Neural cell (in vitro differentiated cells): ENCODE measurements around the gene MZF1. TPM values are rescaled to one million over a fixed set of nuclear protein-coding genes. Genes with fewer than 3 reads are reported as not detected.

Source experiments
- H2AFZ ChIP-seq: fragments of 200-600, 300-800 bp; sonication (generic), shearing (Covaris generic); 2 replicates; pipeline ENCODE4 v1.6.0; 2014; ENCODE audit warnings: low read depth, mild to moderate bottlenecking, antibody characterized with exemption, low read length, moderate library complexity
- H3F3A ChIP-seq: fragments of 200-600 bp; shearing (Covaris generic); 2 replicates; pipeline ENCODE4 v1.6.1; 2016; ENCODE audit warnings: mild to moderate bottlenecking, moderate library complexity, mixed read lengths, antibody characterized with exemption, low read length; ENCODE audit not compliant: insufficient read depth, poor library complexity, severe bottlenecking
- H3K27ac ChIP-seq: fragments of 200-600, 300-800 bp; sonication (generic), shearing (Covaris generic); 2 replicates; pipeline ENCODE4 v1.5.1; 2014; ENCODE audit warnings: mild to moderate bottlenecking, low read length, moderate library complexity
- H3K27me3 ChIP-seq: fragments of 300-800, 200-600 bp; sonication (generic), shearing (Covaris generic); 2 replicates; pipeline ENCODE4 v1.6.0; 2014; ENCODE audit warnings: mild to moderate bottlenecking, low read depth, low read length, moderate library complexity; ENCODE audit not compliant: insufficient read depth
- H3K36me3 ChIP-seq: fragments of 300-800, 200-600 bp; sonication (generic), shearing (Covaris generic); 2 replicates; pipeline ENCODE4 v1.5.1; 2014; ENCODE audit warnings: mild to moderate bottlenecking, antibody characterized with exemption, low read length, moderate library complexity; ENCODE audit not compliant: insufficient read depth
- H3K4me2 ChIP-seq: fragments of 300-800, 200-600 bp; sonication (generic), shearing (Covaris generic); 2 replicates; pipeline ENCODE4 v1.6.0; 2014; ENCODE audit warnings: mild to moderate bottlenecking, low read length
- H3K4me3 ChIP-seq: fragments of 300-800, 200-600 bp; sonication (generic), shearing (Covaris generic); 2 replicates; pipeline ENCODE4 v1.5.1; 2014; ENCODE audit warnings: mild to moderate bottlenecking, low read length, moderate library complexity
- H3K79me2 ChIP-seq: fragments of 200-600 bp; shearing (Covaris generic); replicated peaks from 2 replicates; pipeline ENCODE4 v1.6.0; 2014; ENCODE audit warnings: mild to moderate bottlenecking, low read length, moderate library complexity; ENCODE audit not compliant: insufficient read depth
- H3K9ac ChIP-seq: fragments of 300-800, 200-600 bp; sonication (generic), shearing (Covaris generic); 2 replicates; pipeline ENCODE4 v1.6.1; 2016; ENCODE audit warnings: mild to moderate bottlenecking, low read length, mixed read lengths
- H3K9me2 ChIP-seq: fragments of 200-600 bp; shearing (Covaris generic); 2 replicates; pipeline ENCODE4 v1.6.1; 2016; ENCODE audit warnings: mild to moderate bottlenecking, low read length, mixed read lengths; ENCODE audit not compliant: insufficient read depth
- H3K9me3 ChIP-seq: fragments of 200-600, 300-800 bp; sonication (generic), shearing (Covaris generic); 2 replicates; pipeline ENCODE4 v1.6.1; 2016; ENCODE audit warnings: mild to moderate bottlenecking, mixed run types, low read length, moderate library complexity, mixed read lengths
- H4K20me1 ChIP-seq: fragments of 200-600 bp; shearing (Covaris generic); 2 replicates; pipeline ENCODE4 v1.6.1; 2016; ENCODE audit warnings: mild to moderate bottlenecking, mixed run types; ENCODE audit not compliant: insufficient read depth
- CTCF ChIP-seq: fragments of 450-650 bp; IDR thresholded peaks from 2 replicates; pipeline ENCODE4 v1.5.1; 2014; ENCODE audit warnings: antibody characterized with exemption, mild to moderate bottlenecking, moderate library complexity; ENCODE audit not compliant: poor library complexity, severe bottlenecking
- EP300 ChIP-seq: fragments of 450-650 bp; conservative IDR thresholded peaks from 2 replicates; pipeline ENCODE4 v1.6.1; 2014; ENCODE audit warnings: antibody characterized with exemption, mild to moderate bottlenecking, moderate library complexity; ENCODE audit not compliant: poor library complexity, severe bottlenecking
- EZH2 ChIP-seq: fragments of 200-600, 300-800 bp; shearing (Covaris generic), sonication (generic); IDR thresholded peaks from 2 replicates; pipeline ENCODE4 v1.6.1; 2014; ENCODE audit warnings: antibody characterized with exemption, low read length, borderline replicate concordance, mild to moderate bottlenecking; ENCODE audit not compliant: insufficient read depth, poor library complexity, severe bottlenecking
- MXI1 ChIP-seq: fragments of 450-650 bp; conservative IDR thresholded peaks from 2 replicates; pipeline ENCODE4 v1.6.1; 2014; ENCODE audit warnings: antibody characterized with exemption, mild to moderate bottlenecking; ENCODE audit not compliant: poor library complexity, severe bottlenecking
- POLR2AphosphoS5 ChIP-seq: IDR thresholded peaks from 2 replicates; pipeline ENCODE4 v1.6.1; 2012
- RAD21 ChIP-seq: fragments of 450-650 bp; conservative IDR thresholded peaks from 2 replicates; pipeline ENCODE4 v1.6.1; 2014; ENCODE audit warnings: antibody characterized with exemption, mild to moderate bottlenecking, moderate library complexity
- REST ChIP-seq: IDR thresholded peaks from 2 replicates; pipeline ENCODE4 v1.6.1; 2012; ENCODE audit warnings: borderline replicate concordance
- SMC3 ChIP-seq: fragments of 450-650 bp; conservative IDR thresholded peaks from 2 replicates; pipeline ENCODE4 v1.6.1; 2014; ENCODE audit warnings: antibody characterized with exemption, mild to moderate bottlenecking, moderate library complexity; ENCODE audit not compliant: poor library complexity
- TAF1 ChIP-seq: IDR thresholded peaks from 2 replicates; pipeline ENCODE4 v1.6.1; 2012; ENCODE audit warnings: low read depth
- polyA plus RNA-seq: library from polyadenylated mRNA; depleted of rRNA; stranded (reverse); fragments of >200 nt; gene quantifications from 2 replicates; pipeline ENCODE4 v1.2.3, GENCODE V29; 2014

The MZF1 gene
- polyA plus RNA-seq, 1 donor from 2014 or later, result 74.6 TPM

GRCh38 chr19:58555920-58556621 lies 17.1 kb downstream of the MZF1 start:
- Histone ChIP-seq H3F3A (peaks cover 16% of the 10 kb centered on the region), H3K27ac (no peak overlapping the region), H3K9me3 (no peaks in the 10 kb centered on the region), H3K36me3 (peaks cover 3% of the 10 kb centered on the region), H2AFZ (no peak overlapping the region), H3K27me3 (no peaks in the 10 kb centered on the region), H3K79me2 (peaks cover 19% of the 10 kb centered on the region), H4K20me1 (peaks cover 6% of the 10 kb centered on the region), H3K4me2 (no peak overlapping the region), H3K9ac (peak overlapping the region; percentile 98), H3K9me2 (no peaks in the 10 kb centered on the region), H3K4me3 (peak overlapping the region; percentile 76)
- TF ChIP-seq REST (no peak), TAF1 (no peak), MXI1 (no peak), SMC3 (no peak), EP300 (no peak), EZH2 (no peak), POLR2AphosphoS5 (no peak), RAD21 (no peak), CTCF (no peak)

- peak overlapping the region; percentile 89 for H3K4me3 ChIP-seq
- peak overlapping the region; percentile 87 for H3K9ac ChIP-seq
- peaks cover 6% of the 10 kb centered on the region for H4K20me1 ChIP-seq
- peak overlapping the region; percentile 73 for H3K4me2 ChIP-seq
- H3K9me3 ChIP-seq, result no peaks in the 10 kb centered on the region
- no peaks in the 10 kb centered on the region for H3K9me2 ChIP-seq
- H3F3A ChIP-seq, result peaks cover 16% of the 10 kb centered on the region
- H3K79me2 ChIP-seq, result peaks cover 19% of the 10 kb centered on the region
- H3K27ac ChIP-seq, result peak overlapping the region; percentile 91
- peak overlapping the region; percentile 66 for H2AFZ ChIP-seq
- H3K27me3 ChIP-seq, result no peaks in the 10 kb centered on the region
- H3K36me3 ChIP-seq, result peaks cover 3% of the 10 kb centered on the region
- TF ChIP-seq EP300 (no peak), SMC3 (no peak), CTCF (no peak), RAD21 (no peak), EZH2 (no peak), POLR2AphosphoS5 (no peak), MXI1 (no peak), TAF1 (no peak), REST (no peak)
These were observed 17.7 kb downstream of the MZF1 start for GRCh38 chr19:58555369-58555885.
